ENCODE data around the gene FCAMR. TPM values are rescaled to one million over a fixed set of nuclear protein-coding genes. Genes with fewer than 3 reads are reported as not detected.
A peak's percentile ranks its signal among the peaks of the same experiment; 100 is the strongest.

Gene FCAMR
- total and polyA plus RNA-seq, 2 donors (not counting 3 experiments of a cell fraction or from before 2014, with no cell fraction given): not detected

- Histone ChIP-seq H3K36me3 (ENCODE audit: control insufficient read depth in 2 of 2, extremely low read depth in 1 of 2, insufficient read depth in 2 of 2, low read length in 2 of 2) (no peaks in the 10 kb centered on the region), H3K79me2 (ENCODE audit: control insufficient read depth, insufficient read depth, low read length) (no peaks in the 10 kb centered on the region), H3K27me3 (ENCODE audit: control insufficient read depth in 2 of 2, insufficient read depth in 2 of 2, low read length in 2 of 2) (peaks cover 35 to 36% of the 10 kb centered on the region in 2 experiments), H2AFZ (ENCODE audit: low read depth, low read length) (no peak overlapping the region), H3K4me1 (ENCODE audit: control insufficient read depth, extremely low read depth, insufficient read depth, low read length) (no peaks in the 10 kb centered on the region), H3K4me3 (replicated peaks in 1 of 3; ENCODE audit: insufficient read depth in 1 of 3, low read depth in 1 of 3, low read length in 3 of 3) (no peak overlapping the region), H3K9ac (replicated peaks; ENCODE audit: extremely low read depth, insufficient read depth, low read length) (no peak overlapping the region), H3K27ac (ENCODE audit: insufficient read depth, low read depth, low read length) (no peak overlapping the region), H3K9me1 (replicated peaks; ENCODE audit: control insufficient read depth, extremely low read depth, insufficient read depth, low read length) (no peaks in the 10 kb centered on the region), H3K9me3 (replicated peaks; ENCODE audit: control insufficient read depth, insufficient read depth, low read length) (no peaks in the 10 kb centered on the region), H3K4me2 (ENCODE audit: insufficient read depth, low read length) (no peak overlapping the region), H4K20me1 (replicated peaks; ENCODE audit: control insufficient read depth, extremely low read depth, insufficient read depth, low read length) (no peaks in the 10 kb centered on the region)
- ChIA-PET POLR2A (interaction anchor here (0.8 kb wide), 1 partner anchor 300 kb away, joined by 3 read pairs; the partner anchor contains the start of gene EIF2D), CTCF (interaction anchor here (0.7 to 3.6 kb wide), 74 partner anchors 9 to 760 kb away, joined by 3 to 64 read pairs (median 4); partner anchors contain the start of genes DYRK3, EIF2D, FCMR and IL20)
- DNase-seq (ENCODE audit: low read depth, low spot score) (peak; percentile 75), FAIRE-seq (peak; percentile 92)
- intact Hi-C loops (cut with micrococcal nuclease) (loop anchor here (1.0 to 10.0 kb wide), 5 partner anchors 103 to 587 kb away; no protein-coding TSS in a partner anchor), dilution Hi-C loops (cut with MboI; ENCODE audit: extremely low pct_ligation_motif_present, low sequenced_read_pairs) (no loop called here)
- BruUV-seq (replicated peaks): no TSS peak
- TF ChIP-seq MYC (IDR thresholded peaks at IDR 0.05; ENCODE audit: low read depth, low read length): no peak
- TF ChIP-seq, protein P1, sequence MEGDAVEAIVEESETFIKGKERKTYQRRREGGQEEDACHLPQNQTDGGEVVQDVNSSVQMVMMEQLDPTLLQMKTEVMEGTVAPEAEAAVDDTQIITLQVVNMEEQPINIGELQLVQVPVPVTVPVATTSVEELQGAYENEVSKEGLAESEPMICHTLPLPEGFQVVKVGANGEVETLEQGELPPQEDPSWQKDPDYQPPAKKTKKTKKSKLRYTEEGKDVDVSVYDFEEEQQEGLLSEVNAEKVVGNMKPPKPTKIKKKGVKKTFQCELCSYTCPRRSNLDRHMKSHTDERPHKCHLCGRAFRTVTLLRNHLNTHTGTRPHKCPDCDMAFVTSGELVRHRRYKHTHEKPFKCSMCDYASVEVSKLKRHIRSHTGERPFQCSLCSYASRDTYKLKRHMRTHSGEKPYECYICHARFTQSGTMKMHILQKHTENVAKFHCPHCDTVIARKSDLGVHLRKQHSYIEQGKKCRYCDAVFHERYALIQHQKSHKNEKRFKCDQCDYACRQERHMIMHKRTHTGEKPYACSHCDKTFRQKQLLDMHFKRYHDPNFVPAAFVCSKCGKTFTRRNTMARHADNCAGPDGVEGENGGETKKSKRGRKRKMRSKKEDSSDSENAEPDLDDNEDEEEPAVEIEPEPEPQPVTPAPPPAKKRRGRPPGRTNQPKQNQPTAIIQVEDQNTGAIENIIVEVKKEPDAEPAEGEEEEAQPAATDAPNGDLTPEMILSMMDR (IDR thresholded peaks at IDR 0.05; ENCODE audit: extremely low read depth in 1 of 2, insufficient read depth in 1 of 2, low read depth in 1 of 2, low read length in 2 of 2): peak; percentile 71 to 82
These were observed 57.7 kb downstream of the FCAMR start for GRCh38 chr1:206912445-206913095.

GRCh38 chr1:206911064-206911663, 59.1 kb downstream of the FCAMR start:
- Histone ChIP-seq H3K9me1 (replicated peaks; ENCODE audit: control insufficient read depth, extremely low read depth, insufficient read depth, low read length) (no peaks in the 10 kb centered on the region), H3K27ac (ENCODE audit: insufficient read depth, low read depth, low read length) (no peak overlapping the region), H3K79me2 (ENCODE audit: control insufficient read depth, insufficient read depth, low read length) (no peaks in the 10 kb centered on the region), H4K20me1 (replicated peaks; ENCODE audit: control insufficient read depth, extremely low read depth, insufficient read depth, low read length) (no peaks in the 10 kb centered on the region), H3K4me3 (replicated peaks in 1 of 3; ENCODE audit: insufficient read depth in 1 of 3, low read depth in 1 of 3, low read length in 3 of 3) (no peak overlapping the region), H3K9ac (replicated peaks; ENCODE audit: extremely low read depth, insufficient read depth, low read length) (no peak overlapping the region), H3K4me2 (ENCODE audit: insufficient read depth, low read length) (no peak overlapping the region), H3K4me1 (ENCODE audit: control insufficient read depth, extremely low read depth, insufficient read depth, low read length) (no peaks in the 10 kb centered on the region), H3K27me3 (ENCODE audit: control insufficient read depth in 2 of 2, insufficient read depth in 2 of 2, low read length in 2 of 2) (peaks cover 35 to 36% of the 10 kb centered on the region in 2 experiments), H3K9me3 (replicated peaks; ENCODE audit: control insufficient read depth, insufficient read depth, low read length) (no peaks in the 10 kb centered on the region), H3K36me3 (ENCODE audit: control insufficient read depth in 2 of 2, extremely low read depth in 1 of 2, insufficient read depth in 2 of 2, low read length in 2 of 2) (no peaks in the 10 kb centered on the region), H2AFZ (ENCODE audit: low read depth, low read length) (no peak overlapping the region)
- DNase-seq (ENCODE audit: low read depth, low spot score): peak; percentile 59
- BruUV-seq (replicated peaks): no TSS peak
- no peak for TF ChIP-seq POLR2AphosphoS5 (IDR thresholded peaks at IDR 0.05; ENCODE audit: insufficient read depth, low read depth, low read length)
- TF ChIP-seq EZH2 (IDR thresholded peaks at IDR 0.05; ENCODE audit: borderline replicate concordance, low read depth, low read length, severe bottlenecking): no peak
- no peak for TF ChIP-seq POLR2A (IDR thresholded peaks at IDR 0.05; ENCODE audit: low read depth, low read length)
- TF ChIP-seq, protein P1 (IDR thresholded peaks at IDR 0.05; ENCODE audit: extremely low read depth in 1 of 2, insufficient read depth in 1 of 2, low read depth in 1 of 2, low read length in 2 of 2): peak; percentile 56 to 64
- CTCF ChIA-PET: interaction anchor here (0.5 to 3.6 kb wide), 17 partner anchors 9 to 298 kb away, joined by 3 to 64 read pairs (median 4); no protein-coding TSS in a partner anchor
- POLR2A ChIA-PET: no interaction called here
- peak; percentile 55 for FAIRE-seq
- dilution Hi-C loops (cut with MboI; ENCODE audit: extremely low pct_ligation_motif_present, low sequenced_read_pairs): no loop called here
- intact Hi-C loops (cut with micrococcal nuclease): loop anchor here (1.0 to 10.0 kb wide), 3 partner anchors 113 to 416 kb away; no protein-coding TSS in a partner anchor

Data from endothelial cell of umbilical vein (primary cell).